ENCODE results near the gene ZDHHC11B.

GRCh38 chr5:664994-665360, 119.6 kb downstream of the ZDHHC11B start:
- no peak for TF ChIP-seq CTCF (IDR thresholded peaks at IDR 0.05)
- no peak for TF ChIP-seq EZH2 (IDR thresholded peaks at IDR 0.05)
- TF ChIP-seq EZH2phosphoT487 (IDR thresholded peaks at IDR 0.05) = no peak

Measured in neural progenitor cell (in vitro differentiated cells).